Trophoblast cell (in vitro differentiated cells and primary cell): ENCODE data around the gene RHAG.
"Not testable (repeated sequence)": the region's sequence is repeated elsewhere in the genome, so short reads cannot be mapped to it uniquely, and the experiment has no call there.

Experiments
- DNase-seq, 2 donors: peaks; one replicate each; pipeline ENCODE4 v3.0.0-alpha.2; 2016
- H2AFZ ChIP-seq: 2 replicates; pipeline ENCODE4 v1.6.1; 2013; ENCODE audit warnings: low read length, moderate library complexity, mild to moderate bottlenecking; ENCODE audit not compliant: insufficient read depth, poor library complexity
- H2AK5ac ChIP-seq: 2 replicates; pipeline ENCODE4 v1.6.1; 2013; ENCODE audit warnings: mild to moderate bottlenecking, low read length
- H2BK120ac ChIP-seq: 2 replicates; pipeline ENCODE4 v1.6.1; 2013; ENCODE audit warnings: low read length, mild to moderate bottlenecking, moderate library complexity; ENCODE audit not compliant: insufficient read depth, poor library complexity
- H2BK12ac ChIP-seq: 2 replicates; pipeline ENCODE4 v1.6.1; 2013; ENCODE audit warnings: mild to moderate bottlenecking, low read length, moderate library complexity
- H2BK5ac ChIP-seq: 2 replicates; pipeline ENCODE4 v1.6.1; 2013; ENCODE audit warnings: low read length, low read depth, moderate library complexity, mild to moderate bottlenecking; ENCODE audit not compliant: poor library complexity
- H3K14ac ChIP-seq: 2 replicates; pipeline ENCODE4 v1.6.1; 2013; ENCODE audit warnings: mild to moderate bottlenecking, low read length
- H3K18ac ChIP-seq: 2 replicates; pipeline ENCODE4 v1.6.1; 2013; ENCODE audit warnings: mild to moderate bottlenecking, low read length
- H3K23ac ChIP-seq: 2 replicates; pipeline ENCODE4 v1.6.1; 2013; ENCODE audit warnings: low read length
- H3K27ac ChIP-seq: 2 replicates; pipeline ENCODE4 v1.5.1; 2013; ENCODE audit warnings: low read depth, mild to moderate bottlenecking, inconsistent platforms, low read length, moderate library complexity
- H3K27me3 ChIP-seq: 2 replicates; pipeline ENCODE4 v1.6.1; 2013; ENCODE audit warnings: inconsistent platforms, mild to moderate bottlenecking, low read length, moderate library complexity; ENCODE audit not compliant: insufficient read depth
- H3K36me3 ChIP-seq, 2 experiments: 1 replicate in 1 of 2; 2 replicates in 1 of 2; pipeline ENCODE4 v1.6.1; 2013; ENCODE audit warnings: low read length in 2 of 2, mild to moderate bottlenecking in 2 of 2, moderate library complexity in 1 of 2; ENCODE audit not compliant: insufficient read depth in 2 of 2, control insufficient read depth in 1 of 2
- H3K4ac ChIP-seq: 2 replicates; pipeline ENCODE4 v1.6.1; 2013; ENCODE audit warnings: low read depth, mild to moderate bottlenecking, low read length, moderate library complexity
- H3K4me1 ChIP-seq, 2 experiments: 1 replicate in 1 of 2; 2 replicates in 1 of 2; pipeline ENCODE4 v1.6.1; 2013; ENCODE audit warnings: low read length in 2 of 2, mild to moderate bottlenecking in 2 of 2, moderate library complexity in 1 of 2; ENCODE audit not compliant: insufficient read depth in 2 of 2, control insufficient read depth in 1 of 2
- H3K4me2 ChIP-seq: 2 replicates; pipeline ENCODE4 v1.6.1; 2013; ENCODE audit warnings: inconsistent platforms, mild to moderate bottlenecking, low read length, moderate library complexity
- H3K4me3 ChIP-seq: 2 replicates; pipeline ENCODE4 v1.5.1; 2013; ENCODE audit warnings: mild to moderate bottlenecking, low read depth, low read length, inconsistent platforms
- H3K79me1 ChIP-seq: one replicate; pipeline ENCODE4 v1.6.1; 2013; ENCODE audit warnings: low read length
- H3K79me2 ChIP-seq: 2 replicates; pipeline ENCODE4 v1.6.1; 2013; ENCODE audit warnings: low read length, mild to moderate bottlenecking; ENCODE audit not compliant: control insufficient read depth, insufficient read depth, poor library complexity
- H3K9ac ChIP-seq: 2 replicates; pipeline ENCODE4 v1.6.1; 2013; ENCODE audit warnings: mild to moderate bottlenecking, low read length
- H3K9me3 ChIP-seq: 2 replicates; pipeline ENCODE4 v1.6.1; 2013; ENCODE audit warnings: low read depth, mild to moderate bottlenecking, control low read depth, inconsistent platforms, low read length; ENCODE audit not compliant: insufficient read depth
- H4K12ac ChIP-seq: 2 replicates; pipeline ENCODE4 v1.6.1; 2013; ENCODE audit warnings: low read depth, mild to moderate bottlenecking, low read length, moderate library complexity
- H4K8ac ChIP-seq: 2 replicates; pipeline ENCODE4 v1.6.1; 2013; ENCODE audit warnings: low read depth, mild to moderate bottlenecking, low read length, moderate library complexity
- H4K91ac ChIP-seq: one replicate; pipeline ENCODE4 v1.6.1; 2013; ENCODE audit warnings: low read depth, mild to moderate bottlenecking, low read length, moderate library complexity
- WGBS: extraction: QIAGEN DNeasy Blood & Tissue Kit; methylation state at CpG from one replicate; pipeline ENCODE4 v1.1.7; 2013; ENCODE audit warnings: missing lambda C conversion rate; ENCODE audit not compliant: insufficient read length, insufficient coverage; ENCODE audit errors: extremely low coverage; 5-methylcytosine and 5-hydroxymethylcytosine counted together

RHAG gene

GRCh38 chr6:49634092-49634835 lies 2.4 kb downstream of the RHAG start:
- Histone ChIP-seq H3K27ac (no peak overlapping the region), H3K27me3 (no peaks in the 10 kb centered on the region), H3K9me3 (no peaks in the 10 kb centered on the region)

GRCh38 chr6:49633541-49633940 lies 3.1 kb downstream of the RHAG start:
- H3K79me1 ChIP-seq = no peaks in the 10 kb centered on the region
- WGBS = no CpG with 5 or more reads among the region's 2 CpGs

More at GRCh38 chr6:49634092-49634835, 2.4 kb downstream of the RHAG start:
- H2BK5ac ChIP-seq = no peak overlapping the region
- H3K36me3 ChIP-seq = no peaks in the 10 kb centered on the region
- H3K4ac ChIP-seq = no peak overlapping the region
- no peaks in the 10 kb centered on the region for H3K79me2 ChIP-seq
- H3K23ac ChIP-seq = no peak overlapping the region
- H3K4me3 ChIP-seq = no peak overlapping the region
- no peak overlapping the region for H4K91ac ChIP-seq
- no peak overlapping the region for H3K4me2 ChIP-seq
- no peak overlapping the region for H3K9ac ChIP-seq
- no peak overlapping the region for H2AFZ ChIP-seq
- WGBS = no CpG with 5 or more reads among the region's 6 CpGs
- no peak overlapping the region for H2BK120ac ChIP-seq
- no peaks in the 10 kb centered on the region for H3K4me1 ChIP-seq
- H2AK5ac ChIP-seq = no peak overlapping the region
- H3K18ac ChIP-seq = no peak overlapping the region
- no peak overlapping the region for H3K14ac ChIP-seq
- DNase-seq = no peak
- H2BK12ac ChIP-seq = no peak overlapping the region
- no peak overlapping the region for H4K8ac ChIP-seq
- no peak overlapping the region for H4K12ac ChIP-seq
- no peaks in the 10 kb centered on the region for H3K79me1 ChIP-seq

GRCh38 chr6:49632727-49633126 lies 3.9 kb downstream of the RHAG start:
- H3K4me1 ChIP-seq = no peaks in the 10 kb centered on the region
- no peaks in the 10 kb centered on the region for H3K36me3 ChIP-seq
- no peaks in the 10 kb centered on the region for H3K79me2 ChIP-seq
- H3K27ac ChIP-seq = no peak overlapping the region
- no peaks in the 10 kb centered on the region for H3K27me3 ChIP-seq
- no peak overlapping the region for H2BK12ac ChIP-seq
- H4K12ac ChIP-seq = no peak overlapping the region
- H3K4me3 ChIP-seq = no peak overlapping the region
- no peak overlapping the region for H3K9ac ChIP-seq
- H4K8ac ChIP-seq = no peak overlapping the region
- H3K14ac ChIP-seq = no peak overlapping the region
- no peaks in the 10 kb centered on the region for H3K79me1 ChIP-seq
- DNase-seq = no peak
- H3K4ac ChIP-seq = no peak overlapping the region
- no peak overlapping the region for H3K18ac ChIP-seq
- WGBS = no CpG with 5 or more reads among the region's 3 CpGs
- no peak overlapping the region for H4K91ac ChIP-seq
- no peak overlapping the region for H2BK5ac ChIP-seq
- no peaks in the 10 kb centered on the region for H3K9me3 ChIP-seq
- H2AK5ac ChIP-seq = no peak overlapping the region
- no peak overlapping the region for H3K23ac ChIP-seq
- no peak overlapping the region for H2AFZ ChIP-seq
- no peak overlapping the region for H2BK120ac ChIP-seq
- no peak overlapping the region for H3K4me2 ChIP-seq

More at GRCh38 chr6:49633541-49633940, 3.1 kb downstream of the RHAG start:
- no peaks in the 10 kb centered on the region for H3K36me3 ChIP-seq
- H3K14ac ChIP-seq = no peak overlapping the region
- no peak overlapping the region for H2BK120ac ChIP-seq
- H4K91ac ChIP-seq = no peak overlapping the region
- no peak overlapping the region for H4K8ac ChIP-seq
- no peak overlapping the region for H3K4me3 ChIP-seq
- H3K4me1 ChIP-seq = no peaks in the 10 kb centered on the region
- H3K9me3 ChIP-seq = no peaks in the 10 kb centered on the region
- H2BK12ac ChIP-seq = no peak overlapping the region
- no peaks in the 10 kb centered on the region for H3K27me3 ChIP-seq
- H3K4ac ChIP-seq = no peak overlapping the region
- H3K4me2 ChIP-seq = no peak overlapping the region
- H2BK5ac ChIP-seq = no peak overlapping the region
- no peak overlapping the region for H3K23ac ChIP-seq
- no peak for DNase-seq
- H3K27ac ChIP-seq = no peak overlapping the region
- H3K9ac ChIP-seq = no peak overlapping the region
- H2AFZ ChIP-seq = no peak overlapping the region
- H3K18ac ChIP-seq = no peak overlapping the region
- no peak overlapping the region for H2AK5ac ChIP-seq
- no peak overlapping the region for H4K12ac ChIP-seq
- H3K79me2 ChIP-seq = no peaks in the 10 kb centered on the region

GRCh38 chr6:49629485-49630088 lies 7.1 kb downstream of the RHAG start:
- H3K18ac ChIP-seq, H2AK5ac ChIP-seq: not testable (repeated sequence)

More at GRCh38 chr6:49629485-49630088, 7.1 kb downstream of the RHAG start:
- WGBS = no CpG with 5 or more reads among the region's 36 CpGs
- H3K4me1 ChIP-seq, H2BK12ac ChIP-seq, H2BK5ac ChIP-seq, H2AFZ ChIP-seq, H3K23ac ChIP-seq, H3K4ac ChIP-seq, H4K8ac ChIP-seq, H3K79me1 ChIP-seq, H4K91ac ChIP-seq, H3K4me3 ChIP-seq, DNase-seq, H2BK120ac ChIP-seq, H3K27me3 ChIP-seq, H3K14ac ChIP-seq, H4K12ac ChIP-seq, H3K9ac ChIP-seq, H3K79me2 ChIP-seq, H3K4me2 ChIP-seq, H3K36me3 ChIP-seq, H3K9me3 ChIP-seq, H3K27ac ChIP-seq: not testable (repeated sequence)
